ENCODE measurements around the gene WNT7B.

DNA sequence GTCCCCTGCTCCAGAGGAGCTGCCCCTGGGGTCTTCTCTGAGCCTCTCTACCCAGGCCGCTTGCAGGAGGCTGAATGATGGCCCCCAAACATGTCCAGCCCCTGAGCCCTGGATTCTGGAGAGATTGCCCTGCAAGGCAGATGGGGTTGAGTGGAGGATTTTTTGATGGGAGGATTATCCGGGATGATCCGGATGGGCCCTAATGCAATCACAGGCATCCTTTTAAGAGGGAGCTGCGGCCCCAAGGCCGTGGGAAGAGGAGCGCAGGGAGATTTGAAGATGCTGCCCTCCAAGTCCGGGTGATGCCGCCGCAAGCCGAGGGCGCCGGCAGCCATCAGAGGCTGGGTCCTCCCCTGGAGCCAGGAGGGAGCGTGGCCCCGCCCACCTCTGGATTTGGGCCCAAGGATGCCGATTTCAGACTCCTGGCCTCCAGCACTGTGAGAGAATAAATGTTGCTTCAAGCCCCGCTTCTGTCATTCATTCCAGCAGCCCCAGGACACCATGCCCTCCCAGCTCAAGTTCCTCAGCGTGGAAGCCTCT, 66.0 kb downstream of the WNT7B start:
- no peak for TF ChIP-seq POLR2A (IDR thresholded peaks at IDR 0.05)
- TF ChIP-seq, protein P1, sequence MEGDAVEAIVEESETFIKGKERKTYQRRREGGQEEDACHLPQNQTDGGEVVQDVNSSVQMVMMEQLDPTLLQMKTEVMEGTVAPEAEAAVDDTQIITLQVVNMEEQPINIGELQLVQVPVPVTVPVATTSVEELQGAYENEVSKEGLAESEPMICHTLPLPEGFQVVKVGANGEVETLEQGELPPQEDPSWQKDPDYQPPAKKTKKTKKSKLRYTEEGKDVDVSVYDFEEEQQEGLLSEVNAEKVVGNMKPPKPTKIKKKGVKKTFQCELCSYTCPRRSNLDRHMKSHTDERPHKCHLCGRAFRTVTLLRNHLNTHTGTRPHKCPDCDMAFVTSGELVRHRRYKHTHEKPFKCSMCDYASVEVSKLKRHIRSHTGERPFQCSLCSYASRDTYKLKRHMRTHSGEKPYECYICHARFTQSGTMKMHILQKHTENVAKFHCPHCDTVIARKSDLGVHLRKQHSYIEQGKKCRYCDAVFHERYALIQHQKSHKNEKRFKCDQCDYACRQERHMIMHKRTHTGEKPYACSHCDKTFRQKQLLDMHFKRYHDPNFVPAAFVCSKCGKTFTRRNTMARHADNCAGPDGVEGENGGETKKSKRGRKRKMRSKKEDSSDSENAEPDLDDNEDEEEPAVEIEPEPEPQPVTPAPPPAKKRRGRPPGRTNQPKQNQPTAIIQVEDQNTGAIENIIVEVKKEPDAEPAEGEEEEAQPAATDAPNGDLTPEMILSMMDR (IDR thresholded peaks at IDR 0.05) = no peak
